HG03060 (cell line): ENCODE data around the gene STAB1.

Experiments
- ATAC-seq: cut with Tn5 transposase; IDR thresholded peaks from one replicate; pipeline ENCODE4 v1.9.1; 2021; ENCODE audit warnings: low read depth, moderate number of reproducible peaks; ENCODE audit not compliant: unreplicated experiment

Gene STAB1

GRCh38 chr3:52458770-52459545 lies 36.2 kb upstream of the STAB1 start:
- ATAC-seq = no peak

DNA sequence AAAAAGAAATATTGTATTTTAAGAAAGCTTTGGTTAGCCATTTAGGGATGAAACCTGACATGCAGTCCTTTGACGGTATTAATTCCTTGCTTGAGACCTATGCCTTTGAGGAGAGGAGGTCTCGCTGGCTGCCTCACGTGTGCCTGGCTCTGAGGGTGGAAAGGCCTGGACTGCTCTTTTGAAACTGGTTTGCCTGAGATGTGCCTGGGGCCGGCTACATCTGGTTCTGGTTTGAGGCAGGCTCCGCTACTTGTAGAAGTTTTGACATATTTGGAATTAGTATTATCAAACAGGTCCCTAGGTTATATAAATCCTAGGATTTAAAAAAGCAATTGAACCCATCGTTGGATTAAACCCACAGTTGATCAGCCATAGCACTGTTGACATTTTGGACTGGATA lies 33.3 kb upstream of the STAB1 start:
- no peak for ATAC-seq

- ATAC-seq = no peak
These were observed 31.7 kb upstream of the STAB1 start for GRCh38 chr3:52463416-52463815.

DNA sequence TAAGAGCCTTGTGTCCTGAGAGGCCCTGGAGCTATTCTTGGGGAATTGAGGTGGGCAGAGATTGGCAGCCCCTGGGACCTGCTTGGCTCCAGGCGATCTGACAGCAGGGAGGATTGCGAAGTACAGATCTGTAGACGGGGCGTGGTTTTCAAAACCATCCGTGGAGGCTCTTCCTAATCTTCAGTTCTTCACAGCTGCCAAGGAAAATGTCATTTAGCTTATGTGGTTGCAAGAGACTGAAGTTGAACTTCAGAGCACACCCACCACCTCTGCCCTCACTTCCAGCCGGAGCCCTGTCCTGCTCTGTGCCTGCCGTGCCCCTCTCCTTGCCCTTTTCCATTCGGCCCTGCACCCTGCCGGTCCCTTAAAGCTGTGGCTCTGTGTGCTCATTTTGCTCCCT lies 26.8 kb upstream of the STAB1 start:
- no peak for ATAC-seq

- no peak for ATAC-seq
These were observed 26.1 kb upstream of the STAB1 start for GRCh38 chr3:52469001-52469400.

GRCh38 chr3:52470920-52471319 lies 24.2 kb upstream of the STAB1 start:
- no peak for ATAC-seq

- no peak for ATAC-seq
These were observed 23.5 kb upstream of the STAB1 start for GRCh38 chr3:52471371-52472238.

GRCh38 chr3:52472239-52473000 lies 22.7 kb upstream of the STAB1 start:
- ATAC-seq = no peak

GRCh38 chr3:52473026-52473425 lies 22.1 kb upstream of the STAB1 start:
- ATAC-seq = no peak

- ATAC-seq = no peak
These were observed 17.9 kb upstream of the STAB1 start for GRCh38 chr3:52477076-52477795.

GRCh38 chr3:52477796-52478095 lies 17.4 kb upstream of the STAB1 start:
- ATAC-seq = no peak

DNA sequence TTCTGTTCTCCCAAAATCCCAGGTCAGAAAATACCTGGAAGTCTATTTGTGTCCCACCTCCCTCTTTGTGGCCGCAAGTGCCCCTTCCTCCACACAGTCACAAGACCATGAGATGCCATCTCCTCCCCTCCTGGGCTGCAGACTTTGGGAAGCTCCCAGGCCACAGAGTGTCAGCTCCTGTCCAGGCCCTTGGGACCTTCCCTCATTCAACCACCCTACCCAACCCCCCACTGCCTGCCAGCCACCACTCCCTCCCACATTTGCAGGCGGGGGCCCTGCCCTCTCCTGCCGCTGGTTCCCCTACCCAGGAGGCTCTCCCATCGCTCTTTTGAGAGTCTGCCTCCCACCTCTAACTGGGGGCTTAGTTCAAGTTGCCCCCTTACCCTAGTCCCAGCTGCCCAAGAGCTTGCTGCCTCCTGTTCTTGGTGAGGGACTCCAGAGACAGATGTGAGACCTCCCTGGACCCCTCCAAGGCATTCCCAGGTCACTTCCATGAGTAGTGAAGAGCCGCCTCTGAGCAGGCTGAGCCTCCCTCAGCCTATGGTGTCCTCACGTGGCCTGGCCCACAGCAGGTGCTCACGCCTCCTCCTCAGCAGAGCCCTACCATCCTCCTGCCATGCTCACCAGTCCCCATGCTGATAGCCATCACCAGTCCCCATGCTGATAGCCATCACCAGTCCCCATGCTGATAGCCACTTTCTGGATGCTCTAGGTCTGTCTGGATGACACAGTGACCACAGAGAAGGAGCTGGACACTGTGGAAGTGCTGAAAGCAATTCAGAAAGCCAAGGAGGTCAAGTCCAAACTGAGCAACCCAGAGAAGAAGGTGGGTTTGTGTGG lies 15.9 kb upstream of the STAB1 start:
- ATAC-seq = no peak

DNA sequence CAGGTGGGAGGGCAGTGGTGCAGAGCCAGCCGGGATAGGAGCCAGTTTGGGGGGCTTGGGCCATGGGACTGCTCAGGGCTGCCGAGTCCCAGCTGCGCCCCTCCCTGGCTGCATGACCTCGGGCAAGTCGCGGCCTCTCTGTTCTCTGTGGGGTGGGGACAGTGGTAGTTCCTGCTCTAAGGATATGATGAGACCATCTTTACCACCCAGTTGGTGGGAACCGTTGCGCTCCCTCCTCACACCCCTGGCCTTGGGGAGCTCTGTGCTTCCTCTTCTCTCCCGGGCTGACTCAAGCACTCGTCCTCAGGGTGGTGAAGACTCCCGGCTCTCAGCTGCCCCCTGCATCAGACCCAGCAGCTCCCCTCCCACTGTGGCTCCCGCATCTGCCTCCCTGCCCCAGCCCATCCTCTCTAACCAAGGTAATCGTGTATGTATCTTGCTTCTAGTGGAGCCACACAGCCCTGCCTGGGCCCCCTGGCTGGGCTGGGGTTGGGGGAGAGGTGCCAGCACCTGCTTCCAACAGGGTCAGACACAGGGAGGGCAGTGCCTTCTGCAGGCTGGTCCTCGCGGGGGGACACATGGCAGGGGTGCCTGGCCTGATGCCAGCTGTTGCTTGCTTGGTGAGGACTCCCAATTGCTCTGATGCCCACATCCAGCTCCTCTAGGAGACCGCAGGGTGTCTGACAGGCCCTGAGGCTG lies 15.1 kb upstream of the STAB1 start:
- ATAC-seq = no peak

- ATAC-seq = no peak
These were observed 14.1 kb upstream of the STAB1 start for GRCh38 chr3:52480768-52481715.

GRCh38 chr3:52481819-52482521 lies 13.2 kb upstream of the STAB1 start:
- no peak for ATAC-seq

GRCh38 chr3:52483081-52483480 lies 12.1 kb upstream of the STAB1 start:
- ATAC-seq = no peak

DNA sequence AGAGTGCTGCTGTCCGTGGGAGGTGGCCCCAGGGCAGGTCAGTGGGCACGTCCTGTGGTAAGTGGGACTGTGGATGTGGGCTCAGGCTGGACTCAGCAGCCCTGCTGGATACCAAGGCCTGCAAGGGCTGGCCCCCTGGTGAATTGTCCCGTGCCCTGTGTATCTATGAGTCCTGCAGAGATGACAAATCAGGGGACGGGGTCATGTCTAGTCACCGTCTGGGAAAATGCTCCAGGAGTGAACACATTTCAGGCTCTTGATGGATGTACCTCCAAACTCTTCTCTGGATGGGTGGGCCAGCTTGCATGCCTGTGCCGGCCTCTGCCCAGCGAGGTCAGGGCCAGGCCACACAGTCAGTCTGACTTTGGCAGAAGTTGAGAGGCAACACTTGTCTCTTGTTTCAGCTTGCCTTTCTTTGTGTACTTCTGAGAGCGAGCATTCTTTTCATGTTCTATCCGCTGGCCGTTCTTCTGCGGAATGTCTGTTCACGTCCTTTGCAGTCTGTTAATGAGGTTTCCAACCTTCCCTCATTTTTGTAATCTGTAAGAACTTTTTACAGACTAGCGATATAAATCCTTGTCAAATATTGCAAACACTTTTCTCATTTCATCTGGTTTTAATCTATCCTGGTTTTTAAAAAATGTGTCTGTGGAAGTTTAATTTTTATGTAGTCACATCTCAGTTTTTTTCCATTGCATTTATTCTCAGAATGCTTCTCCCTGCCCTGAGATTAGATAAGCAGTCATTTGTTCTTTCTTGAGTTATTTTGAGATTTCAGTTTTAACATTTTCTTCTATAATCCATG lies 11.4 kb upstream of the STAB1 start:
- no peak for ATAC-seq
